ENCODE measurements around the gene GALR2. TPM values are rescaled to one million over a fixed set of nuclear protein-coding genes. Genes with fewer than 3 reads are reported as not detected.

The GALR2 gene
- polyA plus RNA-seq, 2 of the 4 experiments (the other 2 are of a cell fraction) = 0.32 to 0.44 TPM

- WGBS (ENCODE audit: missing lambda C conversion rate) = 3% methylated on average over 17 of the region's 24 CpGs
- Histone ChIP-seq H3K4me2 (peak within 1 kb of the TSS; percentile 93), H3K9me3 (no peaks in the 10 kb centered on the region), H3K4me3 (peak within 1 kb of the TSS; percentile 74), H3K4me1 (peaks cover 29% of the 10 kb centered on the region), H3K27ac (peak within 1 kb of the TSS; percentile 93)
- TF ChIP-seq MAX (IDR thresholded peaks at IDR 0.05) (peak; percentile 61), PHF8 (IDR thresholded peaks at IDR 0.05; ENCODE audit: borderline replicate concordance, low read depth) (peak; percentile 48; the same call in 1 of the 2 replicates), TP53 (CRISPR knock-in tag; IDR thresholded peaks at IDR 0.05) (no peak), CHD2 (IDR thresholded peaks at IDR 0.05; ENCODE audit: low read length, partially characterized antibody) (no peak), POLR2A (IDR thresholded peaks at IDR 0.05; ENCODE audit: low read length) (peak; percentile 70), BCL3 (IDR thresholded peaks at IDR 0.05) (peak; percentile 35; the same call in 1 of the 3 replicates)
- peak; percentile 87 to 94 for ATAC-seq
- peak; percentile 87 for FAIRE-seq
- POLR2A ChIA-PET = no interaction called here
- CTCF ChIA-PET = interaction anchor here (0.7 to 23.8 kb wide), 8 partner anchors 14 to 272 kb away, joined by 3 to 357 read pairs (median 4); no protein-coding TSS in a partner anchor
- peak; percentile 62 to 88 for DNase-seq (ENCODE audit: low read depth in 1 of 2, low spot score in 1 of 2)
These were observed 47.3 kb upstream of the GALR2 start, which contains the start of gene EVPL for GRCh38 chr17:76027159-76027839. Gene EVPL, minus strand, starts transcription at chr17:76027306. Its CDS starts 108 bp downstream, at chr17:76027198.

GRCh38 chr17:76032073-76032779, 42.4 kb upstream of the GALR2 start:
- H3K9me3 ChIP-seq = no peaks in the 10 kb centered on the region
- H3K4me2 ChIP-seq = no peak overlapping the region
- TF ChIP-seq ZNF302 (CRISPR knock-in tag; IDR thresholded peaks at IDR 0.05) (no peak), E2F6 (IDR thresholded peaks at IDR 0.05; ENCODE audit: borderline replicate concordance, low read depth) (no peak), ZFP36 (IDR thresholded peaks at IDR 0.05; ENCODE audit: borderline replicate concordance, partially characterized antibody) (no peak), MAZ (IDR thresholded peaks at IDR 0.05; ENCODE audit: borderline replicate concordance, low read depth, low read length) (no peak), HOXA7 (CRISPR knock-in tag; IDR thresholded peaks at IDR 0.05) (no peak), HDAC2 (IDR thresholded peaks at IDR 0.05) (no peak), TP53 (CRISPR knock-in tag; IDR thresholded peaks at IDR 0.05) (no peak), CBX2 (IDR thresholded peaks at IDR 0.05; ENCODE audit: borderline replicate concordance, low read depth) (no peak), PHF8 (IDR thresholded peaks at IDR 0.05; ENCODE audit: borderline replicate concordance, low read depth) (no peak), FOSB (CRISPR knock-in tag; IDR thresholded peaks at IDR 0.05) (no peak), HEYL (CRISPR knock-in tag; IDR thresholded peaks at IDR 0.05) (no peak), CTCF (IDR thresholded peaks at IDR 0.05) (no peak)
- POLR2A ChIA-PET = no interaction called here
- CTCF ChIA-PET = interaction anchor here (0.7 to 23.8 kb wide), 9 partner anchors 9 to 248 kb away, joined by 3 to 357 read pairs (median 3); partner anchors contain the start of gene GALR2
- DNase-seq (ENCODE audit: low read depth in 1 of 2, low spot score in 1 of 2) = no peak
- H3K4me1 ChIP-seq = peaks cover 19% of the 10 kb centered on the region
- no peak overlapping the region for H3K4me3 ChIP-seq
- 83% methylated on average over 20 of the region's 20 CpGs for WGBS (ENCODE audit: missing lambda C conversion rate)
- peak; percentile 44 to 49 for ATAC-seq
- no peak overlapping the region for H3K27ac ChIP-seq
- FAIRE-seq = no peak

GRCh38 chr17:76032780-76033108, 41.8 kb upstream of the GALR2 start:
- Histone ChIP-seq H3K27ac (no peak overlapping the region), H3K4me3 (no peak overlapping the region), H3K4me1 (peaks cover 16% of the 10 kb centered on the region), H3K4me2 (no peak overlapping the region), H3K9me3 (no peaks in the 10 kb centered on the region)
- FAIRE-seq (no peak), DNase-seq (ENCODE audit: low read depth in 1 of 2, low spot score in 1 of 2) (no peak), ATAC-seq (no peak)
- TF ChIP-seq ZSCAN20 (CRISPR knock-in tag; IDR thresholded peaks at IDR 0.05) = no peak
- 90% methylated on average over 5 of the region's 5 CpGs for WGBS (ENCODE audit: missing lambda C conversion rate)
- ChIA-PET POLR2A (interaction anchor here (1.9 kb wide), 1 partner anchor 40 kb away, joined by 4 read pairs; the partner anchor contains the start of gene SRP68), CTCF (interaction anchor here (0.7 to 23.8 kb wide), 7 partner anchors 8 to 247 kb away, joined by 3 to 357 read pairs (median 5); partner anchors contain the start of gene GALR2)

Data from A549 (cell line).